NB4 (cell line): Measurements from ENCODE around the gene RAB32.

Source experiments
- DNase-seq: peaks from one replicate; pipeline ENCODE4 v3.0.0; 2010; ENCODE audit warnings: low read depth
- H3K4me3 ChIP-seq: one replicate; pipeline ENCODE4 v1.5.1; 2011; ENCODE audit warnings: mild to moderate bottlenecking, low read depth, low read length, moderate library complexity
- CTCF ChIP-seq: IDR thresholded peaks from one replicate; pipeline ENCODE4 v1.5.1; 2012; ENCODE audit warnings: low read depth, low read length
- MYC ChIP-seq: IDR thresholded peaks from 2 replicates; pipeline ENCODE4 v1.6.1; 2011; ENCODE audit warnings: low read depth, low read length
- POLR2A ChIP-seq: IDR thresholded peaks from 2 replicates; pipeline ENCODE4 v1.6.1; 2011; ENCODE audit warnings: mild to moderate bottlenecking; ENCODE audit not compliant: insufficient read length; ENCODE audit errors: extremely low read depth
- TF ChIP-seq, protein P1 (sequence below): IDR thresholded peaks from 2 replicates; pipeline ENCODE4 v1.6.1; 2011; ENCODE audit warnings: low read depth, low read length

Gene RAB32

GRCh38 chr6:146543940-146544615 lies 445 bp downstream of the RAB32 start:
- TF ChIP-seq MYC, result no peak
- no peak for TF ChIP-seq POLR2A
- TF ChIP-seq, protein P1, sequence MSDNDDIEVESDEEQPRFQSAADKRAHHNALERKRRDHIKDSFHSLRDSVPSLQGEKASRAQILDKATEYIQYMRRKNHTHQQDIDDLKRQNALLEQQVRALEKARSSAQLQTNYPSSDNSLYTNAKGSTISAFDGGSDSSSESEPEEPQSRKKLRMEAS, result no peak
- no peak for TF ChIP-seq CTCF
- DNase-seq, result peak; percentile 67
- H3K4me3 ChIP-seq, result peak overlapping the region; percentile 76

- TF ChIP-seq CTCF (no peak), MYC (no peak), POLR2A (no peak)
- TF ChIP-seq, protein P1, result no peak
- H3K4me3 ChIP-seq, result peak overlapping the region; percentile 76
- peak; percentile 31 for DNase-seq
Measured at GRCh38 chr6:146544616-146545182, 1.1 kb downstream of the RAB32 start.

- H3K4me3 ChIP-seq, result peak overlapping the region; percentile 76
- peak; percentile 64 for DNase-seq
Measured at GRCh38 chr6:146545581-146545980, 1.9 kb downstream of the RAB32 start.

DNA sequence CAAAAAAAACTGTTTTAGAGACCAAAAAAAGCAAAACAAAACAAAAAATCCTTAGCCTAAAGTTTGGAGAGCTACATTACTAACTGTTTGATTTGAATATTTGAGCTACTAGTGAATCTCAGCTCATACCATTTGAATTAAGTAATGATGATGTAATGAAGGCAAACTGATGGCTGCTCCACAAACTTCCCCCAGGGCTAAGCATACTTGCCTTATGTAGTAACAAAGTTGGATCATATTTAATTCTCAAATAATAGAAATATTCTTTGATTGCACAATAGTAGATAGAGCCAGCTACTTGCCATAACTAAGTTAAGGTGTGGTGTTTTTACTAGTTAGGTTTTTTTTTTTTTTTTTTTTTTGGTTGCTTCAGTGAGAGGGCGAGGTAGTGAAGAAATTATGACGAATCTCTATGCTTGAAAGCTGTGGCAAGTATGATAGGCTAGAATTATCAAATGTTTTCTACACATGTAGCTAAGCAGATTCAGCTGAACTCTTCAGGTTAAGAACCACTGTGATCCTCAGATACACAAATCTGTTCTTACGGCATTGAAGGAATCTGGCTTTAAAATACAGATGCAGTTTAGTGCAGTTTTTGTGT lies 2.9 kb downstream of the RAB32 start:
- TF ChIP-seq MYC (no peak), CTCF (no peak), POLR2A (no peak)
- TF ChIP-seq, protein P1, result no peak
- DNase-seq, result peak; percentile 38

More at GRCh38 chr6:146545581-146545980, 1.9 kb downstream of the RAB32 start:
- no peak for TF ChIP-seq MYC

DNA sequence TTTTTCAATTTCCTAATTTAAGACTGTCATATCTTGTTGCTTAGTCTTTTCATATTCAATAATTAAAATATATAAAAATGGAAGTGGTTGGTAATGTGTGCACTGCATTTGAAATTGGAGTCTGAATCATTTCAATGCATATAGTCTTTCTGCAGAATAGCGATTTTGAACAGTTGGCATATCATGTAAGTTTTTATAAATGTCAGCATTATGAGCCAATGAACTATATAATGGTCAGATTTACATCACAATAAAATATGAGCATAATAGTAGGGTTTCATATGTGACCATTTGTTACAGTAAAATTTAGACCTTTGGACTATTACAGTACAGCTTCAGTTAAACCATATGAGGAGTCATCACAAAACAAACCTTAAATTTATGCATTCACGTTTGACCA lies 4.3 kb downstream of the RAB32 start:
- no peak overlapping the region for H3K4me3 ChIP-seq
- TF ChIP-seq POLR2A (no peak), MYC (no peak), CTCF (no peak)
- TF ChIP-seq, protein P1, result no peak
- no peak for DNase-seq

More for the DNA sequence above, 2.9 kb downstream of the RAB32 start:
- H3K4me3 ChIP-seq, result peak overlapping the region; percentile 1

DNA sequence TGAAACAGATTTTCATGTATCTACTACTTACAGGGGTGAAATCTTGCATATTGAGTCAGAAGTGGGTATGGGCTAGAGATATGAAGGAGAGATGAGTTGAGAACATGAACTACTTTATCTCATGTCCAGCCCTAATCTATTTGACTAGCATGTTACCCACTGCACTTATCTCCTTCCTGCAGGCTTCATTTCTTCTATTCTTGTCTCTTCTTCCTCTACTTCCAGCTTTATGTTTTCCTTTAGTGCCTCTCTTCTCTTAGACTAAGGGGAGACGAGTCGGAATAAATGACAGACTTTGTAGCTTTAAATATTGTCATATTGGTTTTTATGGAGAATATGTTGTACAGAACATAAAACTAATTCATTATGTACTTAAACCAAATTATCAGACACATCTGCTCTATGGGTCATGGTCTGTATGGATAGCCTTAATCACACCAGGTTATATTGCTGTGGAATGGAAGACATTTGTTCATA lies 5.3 kb downstream of the RAB32 start:
- TF ChIP-seq CTCF (no peak), MYC (no peak), POLR2A (no peak)
- TF ChIP-seq, protein P1, result no peak
- H3K4me3 ChIP-seq, result no peak overlapping the region
- no peak for DNase-seq
